Measurements from ENCODE around the gene SLX9.

DNA sequence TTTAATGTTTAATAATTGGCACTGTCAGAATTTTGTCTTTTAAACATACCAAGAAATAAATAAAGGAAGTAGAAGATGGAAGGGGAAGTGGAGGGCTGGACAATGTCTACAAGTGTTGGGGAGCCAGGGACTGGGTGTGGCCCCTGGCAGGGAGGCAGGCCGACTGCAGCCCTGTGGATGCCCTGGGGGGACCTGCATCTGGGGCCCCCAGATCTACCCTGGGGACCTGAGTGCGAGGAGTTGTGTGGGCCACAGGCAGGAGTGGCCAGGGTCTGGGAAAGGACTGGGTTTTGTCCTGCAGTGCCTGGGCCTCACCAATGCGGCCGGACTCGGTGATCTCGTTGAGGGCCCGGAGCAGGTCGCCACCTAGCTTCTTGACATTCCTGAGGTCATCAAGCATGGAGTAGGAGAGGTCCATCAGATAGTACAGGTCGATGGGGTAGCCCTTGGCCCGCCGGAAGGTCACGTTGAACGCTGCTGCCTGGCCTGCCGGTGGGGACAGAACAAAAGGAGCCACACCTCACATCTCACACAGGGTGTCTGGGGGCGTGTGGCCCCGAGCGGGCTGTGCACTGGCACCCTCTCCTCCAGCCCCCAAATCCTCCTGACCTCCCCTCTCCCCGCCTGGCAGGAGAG, 36.7 kb upstream of the SLX9 start:
- TF ChIP-seq EZH2 (IDR thresholded peaks at IDR 0.05; ENCODE audit: borderline replicate concordance, low read length), result no peak
- TF ChIP-seq, protein P1, sequence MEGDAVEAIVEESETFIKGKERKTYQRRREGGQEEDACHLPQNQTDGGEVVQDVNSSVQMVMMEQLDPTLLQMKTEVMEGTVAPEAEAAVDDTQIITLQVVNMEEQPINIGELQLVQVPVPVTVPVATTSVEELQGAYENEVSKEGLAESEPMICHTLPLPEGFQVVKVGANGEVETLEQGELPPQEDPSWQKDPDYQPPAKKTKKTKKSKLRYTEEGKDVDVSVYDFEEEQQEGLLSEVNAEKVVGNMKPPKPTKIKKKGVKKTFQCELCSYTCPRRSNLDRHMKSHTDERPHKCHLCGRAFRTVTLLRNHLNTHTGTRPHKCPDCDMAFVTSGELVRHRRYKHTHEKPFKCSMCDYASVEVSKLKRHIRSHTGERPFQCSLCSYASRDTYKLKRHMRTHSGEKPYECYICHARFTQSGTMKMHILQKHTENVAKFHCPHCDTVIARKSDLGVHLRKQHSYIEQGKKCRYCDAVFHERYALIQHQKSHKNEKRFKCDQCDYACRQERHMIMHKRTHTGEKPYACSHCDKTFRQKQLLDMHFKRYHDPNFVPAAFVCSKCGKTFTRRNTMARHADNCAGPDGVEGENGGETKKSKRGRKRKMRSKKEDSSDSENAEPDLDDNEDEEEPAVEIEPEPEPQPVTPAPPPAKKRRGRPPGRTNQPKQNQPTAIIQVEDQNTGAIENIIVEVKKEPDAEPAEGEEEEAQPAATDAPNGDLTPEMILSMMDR (conservative IDR thresholded peaks at IDR 0.05 in 1 of 2, IDR thresholded peaks at IDR 0.05 in 1 of 2; ENCODE audit: extremely low read depth in 1 of 2, insufficient read depth in 1 of 2, low read depth in 1 of 2, low read length in 2 of 2), result no peak
